H9 (cell line): ENCODE data around the gene MYO3A. TPM values are rescaled to one million over a fixed set of nuclear protein-coding genes. Genes with fewer than 3 reads are reported as not detected.

ENCODE experiments used
- DNase-seq: peaks from one replicate; pipeline ENCODE4 v3.0.0-alpha.2; 2017
- H2AFZ ChIP-seq: one replicate; pipeline ENCODE4 v1.6.1; 2013; ENCODE audit warnings: mild to moderate bottlenecking, low read length, control low read depth, moderate library complexity
- H2AK5ac ChIP-seq: 2 replicates; pipeline ENCODE4 v1.6.1; 2013; ENCODE audit warnings: low read length, control low read depth, mixed read lengths; ENCODE audit not compliant: insufficient read length
- H2BK120ac ChIP-seq: one replicate; pipeline ENCODE4 v1.6.1; 2013; ENCODE audit warnings: low read depth, mild to moderate bottlenecking, low read length, control low read depth, inconsistent platforms; ENCODE audit not compliant: poor library complexity, severe bottlenecking
- H2BK12ac ChIP-seq: 2 replicates; pipeline ENCODE4 v1.6.1; 2013; ENCODE audit warnings: low read length, control low read depth, mixed read lengths, low read depth; ENCODE audit not compliant: insufficient read length
- H2BK15ac ChIP-seq: 2 replicates; pipeline ENCODE4 v1.6.1; 2013; ENCODE audit warnings: low read depth, low read length, control low read depth
- H2BK20ac ChIP-seq: one replicate; pipeline ENCODE4 v1.6.1; 2013; ENCODE audit warnings: low read depth, mild to moderate bottlenecking, low read length, control low read depth, inconsistent platforms; ENCODE audit not compliant: poor library complexity, severe bottlenecking
- H2BK5ac ChIP-seq: 2 replicates; pipeline ENCODE4 v1.6.1; 2013; ENCODE audit warnings: low read length, control low read depth, mixed read lengths; ENCODE audit not compliant: insufficient read length
- H3K14ac ChIP-seq: 2 replicates; pipeline ENCODE4 v1.6.1; 2013; ENCODE audit warnings: low read length, control low read depth; ENCODE audit not compliant: insufficient read depth
- H3K18ac ChIP-seq: 2 replicates; pipeline ENCODE4 v1.6.1; 2013; ENCODE audit warnings: low read depth, mild to moderate bottlenecking, mixed read lengths, low read length, control low read depth; ENCODE audit not compliant: insufficient read length
- H3K23ac ChIP-seq: 2 replicates; pipeline ENCODE4 v1.6.1; 2013; ENCODE audit warnings: low read length, control low read depth, mixed read lengths, low read depth; ENCODE audit not compliant: insufficient read length
- H3K23me2 ChIP-seq: 2 replicates; pipeline ENCODE4 v1.6.1; 2013; ENCODE audit warnings: low read depth, mild to moderate bottlenecking, mixed read lengths, low read length, control low read depth; ENCODE audit not compliant: insufficient read length, poor library complexity, severe bottlenecking
- H3K27ac ChIP-seq: 2 replicates; pipeline ENCODE4 v1.5.1; 2013; ENCODE audit warnings: low read length, control low read depth, mixed read lengths, low read depth; ENCODE audit not compliant: insufficient read length
- H3K27me3 ChIP-seq: 2 replicates; pipeline ENCODE4 v1.6.1; 2013; ENCODE audit warnings: low read length, control low read depth, inconsistent platforms; ENCODE audit not compliant: insufficient read depth
- H3K4ac ChIP-seq: 2 replicates; pipeline ENCODE4 v1.6.1; 2013; ENCODE audit warnings: low read depth, mild to moderate bottlenecking, control low read depth, inconsistent platforms, low read length, moderate library complexity
- H3K4me1 ChIP-seq: 2 replicates; pipeline ENCODE4 v1.6.1; 2013; ENCODE audit warnings: low read length, control low read depth, inconsistent platforms; ENCODE audit not compliant: insufficient read depth
- H3K4me2 ChIP-seq: 2 replicates; pipeline ENCODE4 v1.6.1; 2013; ENCODE audit warnings: low read length, control low read depth, mixed read lengths; ENCODE audit not compliant: insufficient read length, insufficient read depth
- H3K56ac ChIP-seq: 2 replicates; pipeline ENCODE4 v1.6.1; 2013; ENCODE audit warnings: low read depth, mild to moderate bottlenecking, mixed read lengths, low read length, control low read depth; ENCODE audit not compliant: insufficient read length
- H3K79me1 ChIP-seq: 2 replicates; pipeline ENCODE4 v1.6.1; 2013; ENCODE audit warnings: low read depth, mild to moderate bottlenecking, moderate library complexity, low read length, control low read depth, inconsistent platforms; ENCODE audit not compliant: insufficient read depth, poor library complexity, severe bottlenecking
- H3K79me2 ChIP-seq: 2 replicates; pipeline ENCODE4 v1.6.1; 2013; ENCODE audit warnings: low read length, control low read depth, inconsistent platforms; ENCODE audit not compliant: insufficient read depth
- H3K9ac ChIP-seq: 2 replicates; pipeline ENCODE4 v1.6.1; 2013; ENCODE audit warnings: low read length, control low read depth, mixed read lengths; ENCODE audit not compliant: insufficient read length; ENCODE audit errors: extremely low read depth
- H3K9me3 ChIP-seq: one replicate; pipeline ENCODE4 v1.6.1; 2013; ENCODE audit warnings: low read depth, low read length, inconsistent platforms; ENCODE audit not compliant: control insufficient read depth
- H3T11ph ChIP-seq: one replicate; pipeline ENCODE4 v1.6.1; 2013; ENCODE audit warnings: mild to moderate bottlenecking, low read length, control low read depth, inconsistent platforms
- H4K20me1 ChIP-seq: one replicate; pipeline ENCODE4 v1.6.1; 2013; ENCODE audit not compliant: control insufficient read depth, insufficient read length, insufficient read depth
- H4K5ac ChIP-seq: 2 replicates; pipeline ENCODE4 v1.6.1; 2013; ENCODE audit warnings: low read depth, mild to moderate bottlenecking, mixed read lengths, low read length, control low read depth; ENCODE audit not compliant: insufficient read length
- H4K8ac ChIP-seq: replicated peaks from 2 replicates; pipeline ENCODE4 v1.6.1; 2013; ENCODE audit warnings: low read length, control low read depth, mixed read lengths, low read depth; ENCODE audit not compliant: insufficient read length
- H4K91ac ChIP-seq: 2 replicates; pipeline ENCODE4 v1.6.1; 2013; ENCODE audit warnings: low read depth, mild to moderate bottlenecking, moderate library complexity, mixed read lengths, low read length, control low read depth; ENCODE audit not compliant: insufficient read length
- H3K27ac Mint-ChIP-seq, 3 experiments: 2 replicates in 2 of 3; 3 replicates in 1 of 3; pipeline ENCODE4 v1.8.0; 2020 to 2021; ENCODE audit warnings: mixed read lengths in 3 of 3, mild to moderate bottlenecking in 1 of 3, moderate library complexity in 1 of 3
- H3K27me3 Mint-ChIP-seq: 2 replicates; pipeline ENCODE4 v1.8.0; 2021; ENCODE audit warnings: low read depth, mild to moderate bottlenecking, moderate library complexity, mixed read lengths
- H3K36me3 Mint-ChIP-seq, 3 experiments: 2 replicates in 2 of 3; 3 replicates in 1 of 3; pipeline ENCODE4 v1.8.0; 2020 to 2021; ENCODE audit warnings: low read depth in 3 of 3, mixed read lengths in 3 of 3; ENCODE audit not compliant: insufficient read depth in 1 of 3
- H3K4me1 Mint-ChIP-seq, 2 experiments: 2 replicates each; pipeline ENCODE4 v1.8.0; 2020; ENCODE audit warnings: mixed read lengths in 2 of 2
- H3K4me3 Mint-ChIP-seq, 2 experiments: 2 replicates in 1 of 2; 3 replicates in 1 of 2; pipeline ENCODE4 v1.8.0; 2020 to 2021; ENCODE audit warnings: mild to moderate bottlenecking in 2 of 2, mixed read lengths in 2 of 2, moderate library complexity in 1 of 2
- H3K9me3 Mint-ChIP-seq, 2 experiments: 2 replicates in 1 of 2; 3 replicates in 1 of 2; pipeline ENCODE4 v1.8.0; 2020; ENCODE audit warnings: mild to moderate bottlenecking in 2 of 2, mixed read lengths in 2 of 2, moderate library complexity in 1 of 2
- CTCF ChIP-seq: fragments of 200-600 bp; sonication (generic); conservative IDR thresholded peaks from 3 replicates; pipeline ENCODE4 v1.8.0; 2021; ENCODE audit warnings: antibody characterized with exemption, mild to moderate bottlenecking
- WGBS: extraction: QIAGEN DNeasy Blood & Tissue Kit; methylation state at CpG from one replicate; pipeline ENCODE4 v1.1.7; 2013; ENCODE audit warnings: missing lambda C conversion rate, low lambda C conversion rate, mixed read lengths; ENCODE audit not compliant: insufficient read length; ENCODE audit errors: extremely low coverage; 5-methylcytosine and 5-hydroxymethylcytosine counted together
- total RNA-seq: library from RNA; stranded (reverse); gene quantifications from 2 replicates; pipeline ENCODE4 v1.2.1, GENCODE V29; 2021

Gene MYO3A
- total RNA-seq, 1 experiment from 2014 or later = 4.3 TPM

- H3K27me3 Mint-ChIP-seq = no peaks in the 10 kb centered on the region; the same call in 1 of the 2 replicates
- no peak overlapping the region for H2AFZ ChIP-seq
- H3K79me2 ChIP-seq = no peaks in the 10 kb centered on the region
- H3K4ac ChIP-seq = no peak overlapping the region
- no peak overlapping the region for H3K27ac ChIP-seq
- H3T11ph ChIP-seq = no peak overlapping the region
- H3K56ac ChIP-seq = no peak overlapping the region
- no peak overlapping the region for H4K8ac ChIP-seq
- H3K4me1 Mint-ChIP-seq = peaks cover 28 to 29% of the 10 kb centered on the region in 2 experiments
- peaks cover 3% of the 10 kb centered on the region; the same call in 1 of the 2 replicates for H3K4me1 ChIP-seq
- H3K18ac ChIP-seq = no peak overlapping the region
- H3K4me2 ChIP-seq = no peak overlapping the region
- no peak overlapping the region for H4K5ac ChIP-seq
- no peak for TF ChIP-seq CTCF
- no peak overlapping the region for H3K27ac Mint-ChIP-seq
- no peak overlapping the region for H3K9ac ChIP-seq
- H4K20me1 ChIP-seq = no peaks in the 10 kb centered on the region
- no peak overlapping the region for H2BK15ac ChIP-seq
- no peak overlapping the region for H3K4me3 Mint-ChIP-seq
- H3K23ac ChIP-seq = no peak overlapping the region
- H2AK5ac ChIP-seq = no peak overlapping the region
- H3K9me3 Mint-ChIP-seq = no peaks in the 10 kb centered on the region
- H3K9me3 ChIP-seq = no peaks in the 10 kb centered on the region
- H3K14ac ChIP-seq = no peak overlapping the region
- H2BK12ac ChIP-seq = no peak overlapping the region
- DNase-seq = no peak
- H3K23me2 ChIP-seq = no peaks in the 10 kb centered on the region
- H3K79me1 ChIP-seq = no peaks in the 10 kb centered on the region
- H2BK120ac ChIP-seq = no peak overlapping the region
- no CpG with 5 or more reads among the region's 2 CpGs for WGBS
- H3K36me3 Mint-ChIP-seq = no peaks in the 10 kb centered on the region
- H2BK5ac ChIP-seq = no peak overlapping the region
- no peak overlapping the region for H4K91ac ChIP-seq
- no peak overlapping the region for H2BK20ac ChIP-seq
- H3K27me3 ChIP-seq = no peaks in the 10 kb centered on the region
Observed at GRCh38 chr10:26169466-26169865, 235.4 kb downstream of the MYO3A start.
